ENCODE measurements around the gene IGFBP6. TPM values are rescaled to one million over a fixed set of nuclear protein-coding genes. Genes with fewer than 3 reads are reported as not detected.
"Not testable (repeated sequence)": the region's sequence is repeated elsewhere in the genome, so short reads cannot be mapped to it uniquely, and the experiment has no call there.

Gene IGFBP6
- total RNA-seq, 1 donor from 2014 or later = 20.8 TPM

GRCh38 chr12:53105712-53106439, 8.4 kb downstream of the IGFBP6 start:
- Histone ChIP-seq H3K27ac (ENCODE audit: low read depth, low read length) (no peak overlapping the region), H3K4me3 (ENCODE audit: insufficient read depth, low read depth, low read length) (no peak overlapping the region), H2AFZ (ENCODE audit: low read depth, low read length) (no peak overlapping the region), H3K36me3 (ENCODE audit: insufficient read depth, low read length) (no peaks in the 10 kb centered on the region), H3K9ac (ENCODE audit: low read length) (no peak overlapping the region), H3K79me2 (ENCODE audit: insufficient read depth, low read length) (no peaks in the 10 kb centered on the region), H4K20me1 (ENCODE audit: insufficient read depth, low read length) (no peaks in the 10 kb centered on the region), H3K4me1 (ENCODE audit: insufficient read depth, low read length) (no peaks in the 10 kb centered on the region), H3K27me3 (ENCODE audit: insufficient read depth, low read length) (no peaks in the 10 kb centered on the region), H3K4me2 (ENCODE audit: low read length) (no peak overlapping the region), H3K9me3 (ENCODE audit: insufficient read depth, low read depth, low read length) (no peaks in the 10 kb centered on the region)
- Mint-ChIP-seq H3K4me1 (ENCODE audit: low read depth, unreplicated experiment) (no peaks in the 10 kb centered on the region), H3K27me3 (ENCODE audit: low read depth, unreplicated experiment) (peaks cover 11% of the 10 kb centered on the region), H3K36me3 (ENCODE audit: low read depth, unreplicated experiment) (no peaks in the 10 kb centered on the region), H3K9me3 (ENCODE audit: unreplicated experiment) (no peaks in the 10 kb centered on the region), H3K4me3 (ENCODE audit: unreplicated experiment) (no peak overlapping the region), H3K27ac (ENCODE audit: unreplicated experiment) (peak overlapping the region; percentile 77)
- no peak for DNase-seq (ENCODE audit: low read depth)
- no peak for TF ChIP-seq EZH2 (IDR thresholded peaks at IDR 0.05; ENCODE audit: insufficient read depth, low read length)
- TF ChIP-seq CTCF (IDR thresholded peaks at IDR 0.05; ENCODE audit: insufficient read depth, low read depth, low read length) = no peak
- no peak for FAIRE-seq

- no peak overlapping the region for H3K4me3 Mint-ChIP-seq (ENCODE audit: unreplicated experiment)
- no peak overlapping the region for H3K4me3 ChIP-seq (ENCODE audit: insufficient read depth, low read depth, low read length)
- no peaks in the 10 kb centered on the region for H3K36me3 Mint-ChIP-seq (ENCODE audit: low read depth, unreplicated experiment)
- H3K27ac ChIP-seq (ENCODE audit: low read depth, low read length) = no peak overlapping the region
- DNase-seq (ENCODE audit: low read depth) = no peak
- no peak overlapping the region for H3K9ac ChIP-seq (ENCODE audit: low read length)
- H3K36me3 ChIP-seq (ENCODE audit: insufficient read depth, low read length) = no peaks in the 10 kb centered on the region
- no peaks in the 10 kb centered on the region for H3K79me2 ChIP-seq (ENCODE audit: insufficient read depth, low read length)
- H3K27ac Mint-ChIP-seq (ENCODE audit: unreplicated experiment) = no peak overlapping the region
- H3K4me2 ChIP-seq (ENCODE audit: low read length) = no peak overlapping the region
- H3K4me1 ChIP-seq (ENCODE audit: insufficient read depth, low read length) = no peaks in the 10 kb centered on the region
- H3K9me3 Mint-ChIP-seq (ENCODE audit: unreplicated experiment) = no peaks in the 10 kb centered on the region
- no peak for FAIRE-seq
- no peaks in the 10 kb centered on the region for H3K27me3 ChIP-seq (ENCODE audit: insufficient read depth, low read length)
- H3K9me3 ChIP-seq (ENCODE audit: insufficient read depth, low read depth, low read length) = no peaks in the 10 kb centered on the region
- no peaks in the 10 kb centered on the region for H4K20me1 ChIP-seq (ENCODE audit: insufficient read depth, low read length)
- no peak overlapping the region for H2AFZ ChIP-seq (ENCODE audit: low read depth, low read length)
- no peaks in the 10 kb centered on the region for H3K4me1 Mint-ChIP-seq (ENCODE audit: low read depth, unreplicated experiment)
- H3K27me3 Mint-ChIP-seq (ENCODE audit: low read depth, unreplicated experiment) = peaks cover 9% of the 10 kb centered on the region
- TF ChIP-seq CTCF (IDR thresholded peaks at IDR 0.05; ENCODE audit: insufficient read depth, low read depth, low read length) (no peak), EZH2 (IDR thresholded peaks at IDR 0.05; ENCODE audit: insufficient read depth, low read length) (no peak)
These were observed 9.7 kb downstream of the IGFBP6 start for GRCh38 chr12:53107122-53107521.

GRCh38 chr12:53112431-53112830, 15.0 kb downstream of the IGFBP6 start:
- FAIRE-seq; H3K4me2 ChIP-seq (ENCODE audit: low read length); DNase-seq (ENCODE audit: low read depth); H3K36me3 Mint-ChIP-seq (ENCODE audit: low read depth, unreplicated experiment); H3K4me3 ChIP-seq (ENCODE audit: insufficient read depth, low read depth, low read length); H3K27me3 ChIP-seq (ENCODE audit: insufficient read depth, low read length); H3K36me3 ChIP-seq (ENCODE audit: insufficient read depth, low read length); H3K79me2 ChIP-seq (ENCODE audit: insufficient read depth, low read length); H3K4me3 Mint-ChIP-seq (ENCODE audit: unreplicated experiment); H3K4me1 Mint-ChIP-seq (ENCODE audit: low read depth, unreplicated experiment); H3K9ac ChIP-seq (ENCODE audit: low read length); H4K20me1 ChIP-seq (ENCODE audit: insufficient read depth, low read length); H3K9me3 Mint-ChIP-seq (ENCODE audit: unreplicated experiment); H3K9me3 ChIP-seq (ENCODE audit: insufficient read depth, low read depth, low read length); H3K27ac Mint-ChIP-seq (ENCODE audit: unreplicated experiment); H3K27ac ChIP-seq (ENCODE audit: low read depth, low read length); H3K4me1 ChIP-seq (ENCODE audit: insufficient read depth, low read length); H3K27me3 Mint-ChIP-seq (ENCODE audit: low read depth, unreplicated experiment); H2AFZ ChIP-seq (ENCODE audit: low read depth, low read length): not testable (repeated sequence)

All from astrocyte (in vitro differentiated cells and primary cell).